PC-3 (cell line): ENCODE measurements around the gene E2F3. TPM values are rescaled to one million over a fixed set of nuclear protein-coding genes. Genes with fewer than 3 reads are reported as not detected.

Source experiments
- ATAC-seq: fragments of 200-7000 bp; cut with Tn5 transposase; 2 replicates; pipeline ENCODE4 v1.9.1; 2020; ENCODE audit warnings: mild to moderate bottlenecking, moderate library complexity
- BruUV-seq: library from RNA; stranded (reverse); fragments of 400-500 nt; replicated peaks from 2 replicates; lab custom pipeline; 2021; lab: Mats Ljungman, UMichigan
- CTCF ChIA-PET: fragments of 300-600 bp; sonication (Branson Sonifier 250); formaldehyde crosslinking; loops from one replicate; lab custom pipeline; 2022; ENCODE audit warnings: antibody characterized with exemption; lab: Charles Lee
- POLR2A ChIA-PET: fragments of 300-600 bp; sonication (Branson Sonifier 250); formaldehyde crosslinking; loops from one replicate; lab custom pipeline; 2022; ENCODE audit warnings: antibody characterized with exemption; ENCODE audit not compliant: unreplicated experiment; lab: Charles Lee
- DNase-seq: peaks from one replicate; pipeline ENCODE4 v3.0.0-alpha.2; 2015
- H2AFZ ChIP-seq: fragments of 300-600 bp; sonication (generic); 2 replicates; pipeline ENCODE4 v1.6.0; 2016; ENCODE audit warnings: antibody characterized with exemption, low read length
- H3F3A ChIP-seq: fragments of 300-600 bp; sonication (generic); one replicate; pipeline ENCODE4 v1.6.0; 2017; ENCODE audit warnings: antibody characterized with exemption, low read length, control low read depth, mild to moderate bottlenecking; ENCODE audit not compliant: unreplicated experiment
- H3K27ac ChIP-seq: fragments of 300-600 bp; sonication (generic); 2 replicates; pipeline ENCODE4 v1.5.1; 2016; ENCODE audit warnings: mild to moderate bottlenecking, low read length
- H3K27me3 ChIP-seq: fragments of 300-600 bp; sonication (generic); 2 replicates; pipeline ENCODE4 v1.6.1; 2016; ENCODE audit warnings: low read length, mixed read lengths
- H3K36me3 ChIP-seq: fragments of 300-600 bp; sonication (generic); 2 replicates; pipeline ENCODE4 v1.6.1; 2016; ENCODE audit warnings: low read depth, mixed run types, low read length, mixed read lengths
- H3K4me1 ChIP-seq: fragments of 300-600 bp; sonication (generic); 2 replicates; pipeline ENCODE4 v1.5.1; 2016; ENCODE audit warnings: low read length; ENCODE audit not compliant: insufficient read depth
- H3K4me2 ChIP-seq: fragments of 300-600 bp; sonication (generic); 2 replicates; pipeline ENCODE4 v1.6.0; 2016; ENCODE audit warnings: low read length
- H3K4me3 ChIP-seq: fragments of 300-600 bp; sonication (generic); 2 replicates; pipeline ENCODE4 v1.5.1; 2016; ENCODE audit warnings: mild to moderate bottlenecking, low read length, mixed read lengths
- H3K79me2 ChIP-seq: fragments of 300-600 bp; sonication (generic); 2 replicates; pipeline ENCODE4 v1.6.1; 2017; ENCODE audit warnings: low read length, mixed read lengths
- H3K9ac ChIP-seq: fragments of 300-600 bp; sonication (generic); 2 replicates; pipeline ENCODE4 v1.6.0; 2016; ENCODE audit warnings: mild to moderate bottlenecking, low read length
- H3K9me2 ChIP-seq: fragments of 300-600 bp; sonication (generic); replicated peaks from 2 replicates; pipeline ENCODE4 v1.6.1; 2016; ENCODE audit warnings: mixed run types, low read length, mixed read lengths
- H3K9me3 ChIP-seq: fragments of 300-600 bp; sonication (generic); 2 replicates; pipeline ENCODE4 v1.6.1; 2016; ENCODE audit warnings: low read length, mixed read lengths
- H4K20me1 ChIP-seq: fragments of 300-600 bp; sonication (generic); 2 replicates; pipeline ENCODE4 v1.6.1; 2016; ENCODE audit warnings: low read length, mixed read lengths
- CTCF ChIP-seq: fragments of 300-600 bp; sonication (generic); conservative IDR thresholded peaks from 2 replicates; pipeline ENCODE4 v1.5.1; 2017; ENCODE audit warnings: antibody characterized with exemption, low read depth, mild to moderate bottlenecking, low read length
- EZH2 ChIP-seq: fragments of 300-600 bp; sonication (generic); IDR thresholded peaks from one replicate; pipeline ENCODE4 v1.6.1; 2017; ENCODE audit warnings: antibody characterized with exemption, mild to moderate bottlenecking, low read length; ENCODE audit not compliant: unreplicated experiment
- EZH2phosphoT487 ChIP-seq: fragments of 300-600 bp; sonication (generic); IDR thresholded peaks from 2 replicates; pipeline ENCODE4 v1.6.1; 2018; ENCODE audit warnings: mild to moderate bottlenecking, antibody characterized with exemption, low read length, borderline replicate concordance
- intact Hi-C: fragments of 100-400 bp; cut with micrococcal nuclease; formaldehyde crosslinking; loops from 2 replicates; pipeline ENCODE4 v1.9.0; 2023
- total RNA-seq: library from RNA; depleted of rRNA; stranded (reverse); fragments of >200 nt; gene quantifications from 2 replicates; pipeline ENCODE4 v1.2.3, GENCODE V29; 2014

E2F3 gene
- total RNA-seq, 1 experiment from 2014 or later = 8.8 TPM

GRCh38 chr6:20441921-20442320 is 40.2 kb downstream of the E2F3 start:
- ATAC-seq (no peak), DNase-seq (no peak)
- no peak overlapping the region for H2AFZ ChIP-seq
- no peaks in the 10 kb centered on the region for H3K9me2 ChIP-seq
- ChIA-PET POLR2A (no interaction called here), CTCF (no interaction called here)
- H3F3A ChIP-seq = no peaks in the 10 kb centered on the region
- H3K9ac ChIP-seq = no peak overlapping the region
- TF ChIP-seq EZH2 = no peak
- TF ChIP-seq CTCF = no peak
- no peak for TF ChIP-seq EZH2phosphoT487
- no peak overlapping the region for H3K4me3 ChIP-seq
- no peaks in the 10 kb centered on the region for H3K4me1 ChIP-seq
- no peak overlapping the region for H3K27ac ChIP-seq
- H3K79me2 ChIP-seq = peaks cover 95% of the 10 kb centered on the region
- intact Hi-C loops = no loop called here
- no TSS peak for BruUV-seq
- no peaks in the 10 kb centered on the region for H3K27me3 ChIP-seq
- no peaks in the 10 kb centered on the region for H3K9me3 ChIP-seq
- peaks cover 7% of the 10 kb centered on the region; the same call in 1 of the 2 replicates for H4K20me1 ChIP-seq
- H3K36me3 ChIP-seq = peaks cover 16% of the 10 kb centered on the region
- no peak overlapping the region for H3K4me2 ChIP-seq

- ATAC-seq (no peak), DNase-seq (peak; percentile 17)
- no peak overlapping the region for H3K9ac ChIP-seq
- intact Hi-C loops = no loop called here
- no peak overlapping the region for H2AFZ ChIP-seq
- no peak overlapping the region for H3K4me3 ChIP-seq
- no peak overlapping the region for H3K4me2 ChIP-seq
- H3K9me2 ChIP-seq = no peaks in the 10 kb centered on the region
- H3K36me3 ChIP-seq = peaks cover 19% of the 10 kb centered on the region; the same call in 1 of the 2 replicates
- H3K79me2 ChIP-seq = peaks cover 97% of the 10 kb centered on the region
- no peaks in the 10 kb centered on the region for H3K4me1 ChIP-seq
- CTCF ChIA-PET = no interaction called here
- no peaks in the 10 kb centered on the region for H3K9me3 ChIP-seq
- no TSS peak for BruUV-seq
- no peak for TF ChIP-seq CTCF
- TF ChIP-seq EZH2phosphoT487 = no peak
- no peak for TF ChIP-seq EZH2
- H3K27me3 ChIP-seq = no peaks in the 10 kb centered on the region
- POLR2A ChIA-PET = no interaction called here
- H3F3A ChIP-seq = no peaks in the 10 kb centered on the region
- peaks cover 13% of the 10 kb centered on the region for H4K20me1 ChIP-seq
- H3K27ac ChIP-seq = no peak overlapping the region
Observed at GRCh38 chr6:20444786-20445271, 43.1 kb downstream of the E2F3 start.

GRCh38 chr6:20447157-20447556 is 45.5 kb downstream of the E2F3 start:
- Histone ChIP-seq H2AFZ (no peak overlapping the region), H3K79me2 (peaks cover 97% of the 10 kb centered on the region), H4K20me1 (peaks cover 13% of the 10 kb centered on the region), H3K36me3 (peaks cover 9% of the 10 kb centered on the region; the same call in 1 of the 2 replicates), H3K27me3 (no peaks in the 10 kb centered on the region), H3K4me3 (no peak overlapping the region), H3K27ac (no peak overlapping the region), H3K4me1 (no peaks in the 10 kb centered on the region), H3K9me2 (no peaks in the 10 kb centered on the region), H3K9ac (no peak overlapping the region), H3F3A (no peaks in the 10 kb centered on the region), H3K4me2 (no peak overlapping the region), H3K9me3 (no peaks in the 10 kb centered on the region)
- intact Hi-C loops = no loop called here
- ChIA-PET POLR2A (no interaction called here), CTCF (no interaction called here)
- TF ChIP-seq EZH2 = no peak
- TF ChIP-seq CTCF = no peak
- TF ChIP-seq EZH2phosphoT487 = no peak
- DNase-seq (no peak), ATAC-seq (no peak)
- no TSS peak for BruUV-seq
